Body of pancreas (tissue), 4 donors: Measurements from ENCODE around the gene PFKM.

ENCODE experiments used
- CTCF ChIP-seq, 7 experiments: fragments of 450-650 bp in 4 of 7; fragments of 200-600 bp in 3 of 7; sonication (generic) in 3 of 7; IDR thresholded peaks; one replicate each; pipeline ENCODE4 v1.5.1; 2016 to 2019; ENCODE audit warnings: antibody characterized with exemption in 7 of 7
- POLR2A ChIP-seq, 3 donors: fragments of 450-650 bp; IDR thresholded peaks; one replicate each; pipeline ENCODE4 v1.6.1; 2016; ENCODE audit warnings: antibody characterized with exemption in 3 of 3, mild to moderate bottlenecking in 2 of 3

GRCh38 chr12:48192861-48193260 lies 73.7 kb downstream of the PFKM start:
- TF ChIP-seq CTCF (IDR thresholded peaks at IDR 0.05): no peak
- TF ChIP-seq POLR2A (IDR thresholded peaks at IDR 0.05): no peak
